T47D (cell line): Measurements from ENCODE around the gene PRKCZ.

ENCODE experiments used
- DNase-seq, 2 experiments: peaks; one replicate each; pipeline versions ENCODE4 v3.0.0 to v3.0.0-alpha.2; 2011 to 2012; ENCODE audit warnings: low read depth in 1 of 2, low spot score in 1 of 2
- JUND ChIP-seq: IDR thresholded peaks from 2 replicates; pipeline ENCODE4 v1.6.1; 2012; ENCODE audit warnings: low read depth
- in situ Hi-C: cut with HindIII; loops from 2 replicates; pipeline ENCODE4 v1.10.0; 2016; ENCODE audit warnings: low sequenced_read_pairs, low pct_unique_long_range_greater_than_20kb

PRKCZ gene

DNA sequence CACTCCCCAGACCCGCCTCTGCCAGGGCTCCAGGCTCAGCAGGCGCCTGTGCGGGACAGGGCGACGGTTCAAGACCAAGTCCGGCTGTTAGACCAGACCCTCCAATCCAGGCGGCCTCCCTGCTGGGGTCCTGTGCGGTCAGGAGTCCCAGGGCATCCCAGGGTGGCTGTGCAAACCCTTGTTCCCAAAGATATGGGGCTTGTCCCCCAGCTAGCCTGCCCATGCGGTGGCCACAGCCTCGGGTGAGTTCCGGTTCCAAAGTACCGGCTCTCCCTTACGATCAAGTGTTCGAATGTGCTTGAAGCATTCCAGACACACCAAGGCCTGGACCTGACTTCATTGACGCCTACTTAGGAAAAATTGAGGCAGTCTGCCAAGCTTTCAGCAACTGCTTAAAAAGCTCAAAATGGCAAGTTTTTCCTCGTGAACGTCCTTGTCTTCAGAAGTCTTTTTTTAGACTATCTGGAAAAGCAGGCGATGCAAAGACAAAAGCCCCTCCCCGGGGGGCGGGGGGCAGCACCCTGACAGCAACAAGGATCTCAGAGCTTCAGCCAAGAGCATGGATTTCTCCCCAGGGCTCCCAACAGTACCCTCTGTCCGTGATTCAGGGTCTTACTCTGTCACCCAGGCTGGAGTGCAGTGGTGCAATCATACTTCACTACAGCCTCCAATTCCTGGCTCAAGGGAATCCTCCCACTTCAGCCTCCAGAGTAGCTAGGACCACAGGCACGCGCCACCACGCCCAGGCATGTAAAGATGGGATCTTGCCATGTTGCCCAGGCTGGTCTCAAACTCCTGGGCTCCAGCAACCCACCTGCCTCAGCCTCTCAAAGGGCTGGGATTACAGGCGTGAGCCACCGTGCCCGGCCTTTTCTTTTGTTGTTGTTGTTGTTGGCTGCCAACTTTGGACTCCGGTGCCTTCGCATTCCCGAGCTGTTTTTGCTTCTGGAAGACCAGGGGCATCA, 142.1 kb downstream of the PRKCZ start:
- DNase-seq = no peak
- in situ Hi-C loops = no loop called here
- TF ChIP-seq JUND = no peak

DNA sequence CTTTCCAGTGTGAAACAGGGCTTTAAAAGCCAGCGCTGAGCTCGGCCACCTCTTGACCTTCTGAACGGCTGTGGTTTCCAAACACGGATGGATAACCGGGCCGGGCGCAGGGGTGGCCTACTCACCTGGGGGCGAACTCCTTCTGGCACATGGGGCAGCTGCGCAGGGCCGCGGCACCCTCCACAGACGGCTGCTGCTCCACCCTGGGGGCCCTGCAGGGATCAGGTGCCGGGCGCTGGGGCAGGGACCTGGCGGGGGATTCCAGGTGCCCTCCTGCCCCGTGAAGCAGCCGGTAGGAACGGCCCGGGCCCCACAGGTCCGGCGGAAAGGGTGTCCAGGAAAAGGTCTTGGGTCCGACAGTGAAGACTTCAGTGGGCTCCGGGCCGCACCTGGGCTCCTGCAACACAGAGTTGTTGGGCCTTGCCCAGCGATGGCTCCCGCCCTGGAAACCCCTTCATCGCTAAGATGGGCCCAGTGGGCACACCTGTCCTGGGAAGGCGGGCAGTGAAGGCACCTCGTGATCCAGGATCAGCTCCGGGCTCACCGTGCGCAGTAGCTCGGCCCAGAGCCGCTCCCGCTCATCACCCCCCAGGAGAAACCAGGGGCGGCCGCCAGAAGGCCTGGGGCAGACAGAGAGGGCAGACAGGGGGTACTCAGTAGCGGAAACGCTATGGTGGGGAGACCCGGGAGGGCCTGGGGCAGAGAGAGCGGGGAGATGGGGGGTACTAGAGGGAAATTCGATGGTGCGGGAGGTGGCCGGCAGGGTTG, 143.5 kb downstream of the PRKCZ start:
- TF ChIP-seq JUND = no peak
- no peak for DNase-seq
- in situ Hi-C loops = no loop called here

GRCh38 chr1:2194319-2194897, 144.2 kb downstream of the PRKCZ start, which contains the start of gene FAAP20:
TSS of gene FAAP20 (minus strand) at chr1:2194772. CDS start at chr1:2194749, 23 bp downstream.
- in situ Hi-C loops = no loop called here
- DNase-seq = peak; percentile 47 to 68
- no peak for TF ChIP-seq JUND

- TF ChIP-seq JUND = no peak
- in situ Hi-C loops = no loop called here
- DNase-seq = peak; percentile 86 to 87
Observed at GRCh38 chr1:2194898-2195673, 144.9 kb downstream of the PRKCZ start.

GRCh38 chr1:2195785-2196184, 145.6 kb downstream of the PRKCZ start:
- TF ChIP-seq JUND = no peak
- DNase-seq = no peak
- in situ Hi-C loops = no loop called here

DNA sequence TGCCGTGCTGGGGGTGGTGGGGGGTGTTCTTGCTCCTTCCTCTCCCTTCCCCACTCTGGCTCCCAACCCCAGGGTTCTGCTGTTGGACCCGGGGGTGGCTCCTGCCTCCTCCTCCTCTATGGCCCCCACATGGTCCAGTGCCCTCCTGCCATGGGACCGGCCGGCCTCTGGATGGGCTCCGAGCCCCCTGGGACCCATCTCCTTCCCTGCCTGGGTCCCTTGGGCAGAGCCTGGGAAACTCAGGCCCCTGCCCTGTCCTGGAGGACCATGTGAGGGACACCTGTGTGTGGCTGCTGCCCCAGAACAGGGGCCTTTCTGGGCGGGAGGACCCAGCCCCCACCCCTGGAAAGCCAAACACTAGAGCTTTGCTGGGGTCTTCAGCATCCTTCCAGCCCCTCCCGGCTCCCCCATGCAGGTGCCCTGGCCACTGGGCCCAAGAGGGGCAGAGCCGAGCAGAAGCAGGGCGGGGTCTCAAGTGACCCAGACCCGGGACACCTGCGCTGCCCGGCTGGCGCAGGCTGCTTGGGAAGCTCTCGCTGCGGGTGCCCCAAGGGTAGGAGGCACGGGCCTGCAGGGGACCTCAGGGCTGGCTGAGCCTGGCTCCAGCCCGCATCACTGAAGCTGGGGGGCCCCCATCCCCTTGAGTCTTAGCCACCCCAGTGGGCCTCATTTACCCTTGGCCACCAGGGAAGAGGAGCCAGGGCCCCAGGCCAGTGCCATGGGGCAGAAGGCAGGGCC, 146.9 kb downstream of the PRKCZ start:
- in situ Hi-C loops = no loop called here
- DNase-seq = no peak
- no peak for TF ChIP-seq JUND

- DNase-seq = no peak
- in situ Hi-C loops = no loop called here
- TF ChIP-seq JUND = no peak
Observed at GRCh38 chr1:2197707-2198165, 147.5 kb downstream of the PRKCZ start.

DNA sequence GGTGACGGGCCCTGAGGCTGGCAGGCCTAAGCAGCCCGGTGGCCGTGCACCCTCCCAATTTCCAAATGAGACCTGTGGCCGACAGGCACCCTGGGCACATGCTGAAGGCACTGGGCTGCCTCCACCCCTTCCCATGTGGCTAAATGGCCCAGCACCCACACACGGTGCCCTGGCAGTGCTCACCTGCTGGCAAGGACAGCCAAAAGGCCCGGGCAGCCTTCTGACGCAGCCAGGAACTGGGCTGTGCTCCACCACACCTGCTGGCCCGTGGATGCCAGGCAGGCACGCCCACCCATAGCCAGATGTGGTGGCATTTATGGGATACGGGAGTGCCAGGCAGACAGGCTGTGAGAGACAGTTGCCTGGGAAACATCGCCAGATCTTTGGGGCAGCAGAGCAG, 148.4 kb downstream of the PRKCZ start:
- DNase-seq = no peak
- no peak for TF ChIP-seq JUND
- in situ Hi-C loops = no loop called here

GRCh38 chr1:2199042-2199810, 149.0 kb downstream of the PRKCZ start:
- no peak for DNase-seq
- in situ Hi-C loops = no loop called here
- no peak for TF ChIP-seq JUND

GRCh38 chr1:2200308-2200943, 150.2 kb downstream of the PRKCZ start:
- DNase-seq = no peak
- TF ChIP-seq JUND = no peak
- in situ Hi-C loops = no loop called here

- no peak for DNase-seq
- in situ Hi-C loops = no loop called here
- no peak for TF ChIP-seq JUND
Observed at GRCh38 chr1:2201062-2201461, 150.9 kb downstream of the PRKCZ start.
